Mesodermal cell (in vitro differentiated cells): ENCODE measurements around the gene SV2C.
A peak's percentile ranks its signal among the peaks of the same experiment; 100 is the strongest.

ENCODE experiments used
- H3K27ac ChIP-seq: 2 replicates; pipeline ENCODE4 v1.7.0; 2013; ENCODE audit warnings: mild to moderate bottlenecking, low read depth, low read length, moderate library complexity; ENCODE audit not compliant: severe bottlenecking
- H3K36me3 ChIP-seq: 2 replicates; pipeline ENCODE4 v1.7.1; 2013; ENCODE audit warnings: mild to moderate bottlenecking, low read length, moderate library complexity; ENCODE audit not compliant: control insufficient read depth, insufficient read depth
- H3K4me1 ChIP-seq: one replicate; pipeline ENCODE4 v1.7.1; 2013; ENCODE audit warnings: mild to moderate bottlenecking, low read length; ENCODE audit not compliant: insufficient read depth, control insufficient read depth, poor library complexity, severe bottlenecking
- H3K4me3 ChIP-seq: 2 replicates; pipeline ENCODE4 v1.7.0; 2013; ENCODE audit warnings: low read length, control low read depth, mild to moderate bottlenecking; ENCODE audit not compliant: insufficient read depth, poor library complexity, severe bottlenecking; ENCODE audit errors: extremely low read depth
- H3K9me3 ChIP-seq: 2 replicates; pipeline ENCODE4 v1.7.1; 2013; ENCODE audit warnings: mild to moderate bottlenecking, low read length, moderate library complexity; ENCODE audit not compliant: control insufficient read depth
- WGBS, 2 experiments: methylation state at CpG; one replicate each; pipeline ENCODE4 v1.1.5; 2013; ENCODE audit warnings: missing lambda C conversion rate in 2 of 2; ENCODE audit not compliant: insufficient coverage in 2 of 2; 5-methylcytosine and 5-hydroxymethylcytosine counted together

Gene SV2C

DNA sequence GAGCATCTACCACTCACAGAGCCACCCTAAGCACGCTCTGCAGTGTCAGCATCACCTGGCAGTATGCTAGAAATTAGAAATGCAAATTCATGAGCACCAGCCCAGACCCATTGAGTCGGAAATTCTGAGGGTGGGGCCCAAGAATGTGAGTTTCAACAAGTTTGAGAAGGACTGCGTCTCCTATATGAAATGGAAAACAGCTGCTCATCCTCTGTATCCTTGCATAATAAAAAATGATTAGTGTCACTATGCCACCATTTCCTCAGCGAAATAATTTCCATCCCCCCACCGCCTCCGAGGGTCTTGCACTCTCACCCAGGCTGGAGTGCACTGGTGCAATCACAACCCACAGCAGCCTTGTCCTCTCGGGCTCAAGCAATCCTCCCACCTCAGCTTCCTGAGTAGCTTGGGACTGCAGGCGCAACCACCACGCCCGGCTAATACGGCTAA is 318.6 kb downstream of the SV2C start:
- Histone ChIP-seq H3K4me1 (no peaks in the 10 kb centered on the region), H3K9me3 (no peaks in the 10 kb centered on the region), H3K27ac (no peak overlapping the region), H3K36me3 (no peaks in the 10 kb centered on the region), H3K4me3 (no peak overlapping the region)
- 79 to 88% methylated on average over 9 to 10 of the region's 11 CpGs for WGBS, 2 experiments

DNA sequence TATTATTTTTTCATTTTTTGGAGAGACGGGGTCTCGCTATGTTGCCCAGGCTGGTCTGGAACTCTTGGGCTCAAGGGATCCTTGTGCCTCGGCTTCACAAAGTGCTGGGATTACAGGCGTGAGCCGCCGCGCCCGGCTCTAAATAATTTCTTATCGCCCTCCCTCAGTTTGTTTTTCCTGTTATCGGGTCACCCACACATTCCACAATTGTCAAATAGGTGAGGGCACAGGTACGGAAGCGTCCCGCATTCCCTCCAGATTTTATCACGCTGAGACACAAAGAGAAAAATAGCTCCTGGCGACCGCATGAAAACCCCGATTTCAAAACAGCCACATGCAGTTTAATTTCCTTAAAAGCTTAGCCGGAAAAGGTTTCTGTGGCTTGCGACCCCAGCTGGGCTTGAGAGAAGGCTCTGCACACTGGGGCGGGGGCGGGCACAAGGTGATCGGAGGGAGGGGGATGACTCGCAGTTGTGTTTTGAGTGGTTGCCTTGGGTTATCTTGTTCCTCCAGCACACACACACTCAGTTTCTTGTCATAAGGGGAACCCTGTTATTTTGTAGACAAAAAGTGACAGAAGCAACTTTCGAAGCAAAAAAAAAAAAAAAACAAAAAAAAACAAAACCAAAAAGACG is 319.2 kb downstream of the SV2C start:
- 35 to 43% methylated on average over 12 to 15 of the region's 25 CpGs for WGBS, 2 experiments
- Histone ChIP-seq H3K4me1 (no peaks in the 10 kb centered on the region), H3K36me3 (no peaks in the 10 kb centered on the region), H3K9me3 (no peaks in the 10 kb centered on the region), H3K27ac (peak overlapping the region; percentile 64), H3K4me3 (peak overlapping the region; percentile 75)

DNA sequence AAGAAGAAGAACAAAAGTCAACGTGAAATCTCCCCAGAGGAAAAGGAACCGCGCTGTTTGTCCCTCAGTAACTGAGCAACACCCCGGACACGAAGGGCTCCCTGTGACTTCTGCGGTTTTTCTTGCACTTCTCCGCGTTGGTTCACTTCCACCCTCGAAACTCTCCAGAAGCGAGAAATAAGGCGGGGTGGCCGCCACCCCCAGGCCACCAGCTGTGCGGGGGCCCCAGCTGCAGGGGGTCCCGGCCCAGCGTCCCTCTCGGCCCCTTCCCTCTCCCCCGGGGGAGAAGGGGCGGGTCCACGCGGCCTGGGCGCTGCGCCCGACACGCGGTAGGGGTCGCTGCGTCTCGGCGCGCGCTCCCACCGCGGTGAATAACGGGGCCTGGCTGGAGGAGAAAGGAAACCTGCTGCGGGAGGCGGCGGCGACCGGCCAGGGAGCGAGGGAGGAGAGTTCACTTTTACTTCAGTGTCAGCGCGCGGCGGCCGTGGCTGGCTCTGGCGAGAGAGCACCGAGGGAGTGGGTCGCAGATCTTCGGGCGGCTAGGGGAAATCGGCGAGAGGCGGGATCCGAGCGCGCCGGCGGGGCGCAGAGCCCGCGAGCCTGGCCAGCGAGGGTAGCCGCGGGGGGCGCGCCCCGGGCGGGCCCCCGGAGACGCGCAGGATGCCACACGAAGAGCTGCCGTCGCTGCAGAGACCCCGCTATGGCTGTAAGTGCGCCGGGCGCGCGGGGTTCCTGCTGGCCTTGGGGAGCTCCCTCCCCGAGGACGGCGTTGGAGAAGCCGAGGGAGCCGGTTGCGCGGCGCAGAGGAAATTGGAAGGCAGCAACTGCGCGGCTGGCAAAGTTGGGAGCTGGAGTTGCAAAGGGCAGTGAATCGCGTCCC is 319.9 kb downstream of the SV2C start, which contains the start of gene IQGAP2:
Gene IQGAP2, plus strand, starts transcription at position 400 of the 880 bp plus-strand sequence. Its CDS starts 261 bp downstream, at position 661.
- no peaks in the 10 kb centered on the region for H3K4me1 ChIP-seq
- H3K9me3 ChIP-seq = no peaks in the 10 kb centered on the region
- H3K4me3 ChIP-seq = peak within 1 kb of the TSS; percentile 75
- no peaks in the 10 kb centered on the region for H3K36me3 ChIP-seq
- WGBS, 2 experiments = 0% methylated on average over 68 to 77 of the region's 92 CpGs
- H3K27ac ChIP-seq = peak within 1 kb of the TSS; percentile 64
